GM23338 (cell line): ENCODE results near the gene HBA1. TPM values are rescaled to one million over a fixed set of nuclear protein-coding genes. Genes with fewer than 3 reads are reported as not detected.

Experiments used
- ATAC-seq: fragments of 200-7000 bp; cut with Tn5 transposase; 3 replicates; pipeline ENCODE4 v1.9.1; 2020
- DNase-seq: peaks from one replicate; pipeline ENCODE4 v3.0.0-alpha.2; 2015; ENCODE audit warnings: low spot score
- H2AFZ ChIP-seq: fragments of 200-600 bp; sonication (generic); 2 replicates; pipeline ENCODE4 v1.8.0; 2016; ENCODE audit warnings: antibody characterized with exemption, mild to moderate bottlenecking, moderate library complexity
- H3F3A ChIP-seq: fragments of 200-600 bp; sonication (generic); replicated peaks from 2 replicates; pipeline ENCODE4 v1.8.0; 2017; ENCODE audit warnings: antibody characterized with exemption, mixed run types, low read depth
- H3K27ac ChIP-seq: fragments of 200-600 bp; sonication (generic); 2 replicates; pipeline ENCODE4 v1.6.1; 2016; ENCODE audit warnings: low read depth
- H3K27me3 ChIP-seq: fragments of 200-600 bp; sonication (generic); 2 replicates; pipeline ENCODE4 v1.8.0; 2016; ENCODE audit warnings: mild to moderate bottlenecking, mixed run types, moderate library complexity; ENCODE audit not compliant: insufficient read depth
- H3K36me3 ChIP-seq: fragments of 200-600 bp; sonication (generic); 2 replicates; pipeline ENCODE4 v1.8.0; 2016; ENCODE audit warnings: mild to moderate bottlenecking; ENCODE audit not compliant: insufficient read depth
- H3K4me1 ChIP-seq: fragments of 200-600 bp; sonication (generic); 2 replicates; pipeline ENCODE4 v1.8.0; 2016; ENCODE audit warnings: mild to moderate bottlenecking, moderate library complexity; ENCODE audit not compliant: insufficient read depth
- H3K4me2 ChIP-seq: fragments of 200-600 bp; sonication (generic); 2 replicates; pipeline ENCODE4 v1.7.1; 2017; ENCODE audit warnings: mixed run types
- H3K4me3 ChIP-seq: fragments of 200-600 bp; sonication (generic); 2 replicates; pipeline ENCODE4 v1.6.1; 2016; ENCODE audit warnings: mixed run types
- H3K79me2 ChIP-seq: fragments of 200-600 bp; sonication (generic); replicated peaks from 2 replicates; pipeline ENCODE4 v1.8.0; 2017; ENCODE audit warnings: mild to moderate bottlenecking; ENCODE audit not compliant: insufficient read depth
- H3K9me2 ChIP-seq: fragments of 200-600 bp; sonication (generic); 2 replicates; pipeline ENCODE4 v1.8.0; 2017; ENCODE audit not compliant: insufficient read depth
- H4K20me1 ChIP-seq: fragments of 200-600 bp; sonication (generic); replicated peaks from 2 replicates; pipeline ENCODE4 v1.8.0; 2017; ENCODE audit warnings: mild to moderate bottlenecking; ENCODE audit not compliant: insufficient read depth
- H3K27ac Mint-ChIP-seq: 2 replicates; pipeline ENCODE4 v1.8.0; 2020; ENCODE audit warnings: inconsistent platforms, mild to moderate bottlenecking, moderate library complexity, mixed read lengths
- H3K27me3 Mint-ChIP-seq: 3 replicates; pipeline ENCODE4 v1.8.0; 2022; ENCODE audit warnings: low read depth, mild to moderate bottlenecking, moderate library complexity, mixed read lengths, inconsistent platforms; ENCODE audit not compliant: insufficient read depth, poor library complexity
- H3K36me3 Mint-ChIP-seq: 3 replicates; pipeline ENCODE4 v1.8.0; 2021; ENCODE audit warnings: low read depth, mild to moderate bottlenecking, inconsistent platforms, moderate library complexity, mixed read lengths
- H3K4me1 Mint-ChIP-seq: 3 replicates; pipeline ENCODE4 v1.8.0; 2020; ENCODE audit warnings: mild to moderate bottlenecking, inconsistent platforms, mixed read lengths
- H3K4me3 Mint-ChIP-seq: 3 replicates; pipeline ENCODE4 v1.8.0; 2021; ENCODE audit warnings: moderate library complexity, mild to moderate bottlenecking, inconsistent platforms, mixed read lengths
- H3K9me3 Mint-ChIP-seq: 3 replicates; pipeline ENCODE4 v1.8.0; 2020; ENCODE audit warnings: moderate library complexity, mild to moderate bottlenecking, inconsistent platforms, mixed read lengths
- CREB1 ChIP-seq: fragments of 250-450 bp; sonication (Bioruptor Pico); IDR thresholded peaks from 2 replicates; pipeline ENCODE4 v1.5.0; 2020; ENCODE audit warnings: low read depth, mild to moderate bottlenecking, moderate library complexity
- CTCF ChIP-seq, 2 experiments: fragments of 200-600 bp in 1 of 2; sonication (generic) in 1 of 2; conservative IDR thresholded peaks; 2 replicates each; pipeline versions ENCODE4 v1.5.1 to v1.6.1; 2016 to 2017; ENCODE audit warnings: antibody characterized with exemption in 2 of 2, low read depth in 2 of 2, mild to moderate bottlenecking in 2 of 2, moderate library complexity in 1 of 2
- EZH2 ChIP-seq: fragments of 200-600 bp; sonication (generic); IDR thresholded peaks from one replicate; pipeline ENCODE4 v1.8.0; 2017; ENCODE audit warnings: antibody characterized with exemption, mild to moderate bottlenecking, low read depth; ENCODE audit not compliant: unreplicated experiment
- JUNB ChIP-seq: IDR thresholded peaks from one replicate; pipeline ENCODE4 v1.6.1; 2016; ENCODE audit warnings: antibody characterized with exemption; ENCODE audit not compliant: unreplicated experiment
- POLR2AphosphoS5 ChIP-seq: IDR thresholded peaks from 2 replicates; pipeline ENCODE4 v1.6.1; 2016; ENCODE audit warnings: antibody characterized with exemption, low read depth
- STAT1 ChIP-seq: IDR thresholded peaks from one replicate; pipeline ENCODE4 v1.6.1; 2016; ENCODE audit warnings: antibody characterized with exemption; ENCODE audit not compliant: unreplicated experiment
- ZNF114 ChIP-seq: fragments of 250-450 bp; sonication (Bioruptor Pico); IDR thresholded peaks from 2 replicates; pipeline ENCODE4 v1.5.0; 2020; ENCODE audit warnings: mild to moderate bottlenecking, moderate library complexity
- ZNF331 ChIP-seq: fragments of 250-450 bp; sonication (Bioruptor Pico); IDR thresholded peaks from 2 replicates; pipeline ENCODE4 v1.5.0; 2020; ENCODE audit warnings: low read depth, mild to moderate bottlenecking, moderate library complexity
- polyA plus RNA-seq: library from polyadenylated mRNA; unstranded; fragments of >200 nt; fragmentation: Nextera tagmentation; extraction: Ambion mirVana; gene quantifications from 2 replicates; pipeline ENCODE4 v1.2.1, GENCODE V29; 2016
- total RNA-seq: library from RNA; depleted of rRNA; stranded (reverse); fragments of >200 nt; shearing (Covaris generic); gene quantifications from 2 replicates; pipeline ENCODE4 v1.2.3, GENCODE V29; 2014
- TF ChIP-seq, protein P1 (sequence below): fragments of 250-450 bp; sonication (Bioruptor Pico); IDR thresholded peaks from 2 replicates; pipeline ENCODE4 v1.5.0; 2020; ENCODE audit warnings: mild to moderate bottlenecking, moderate library complexity

HBA1 gene
- total and polyA plus RNA-seq, 2 experiments from 2014 or later, result 6.7 TPM; not detected in 1

- TF ChIP-seq ZNF331 (no peak), POLR2AphosphoS5 (no peak), CREB1 (CRISPR knock-in tag) (no peak), CTCF (conservative IDR thresholded peaks at IDR 0.05; ENCODE audit: low read depth in 2 of 2) (no peak)
Measured at GRCh38 chr16:129075-129474, 47.4 kb upstream of the HBA1 start (continued).

GRCh38 chr16:130533-131173, 45.8 kb upstream of the HBA1 start:
- Mint-ChIP-seq H3K27me3 (peaks cover 5% of the 10 kb centered on the region), H3K4me1 (no peaks in the 10 kb centered on the region), H3K4me3 (no peak overlapping the region), H3K9me3 (no peaks in the 10 kb centered on the region), H3K36me3 (no peaks in the 10 kb centered on the region), H3K27ac (no peak overlapping the region)
- no peak overlapping the region for H3K27ac ChIP-seq
- H3K27me3 ChIP-seq, result no peaks in the 10 kb centered on the region
- ATAC-seq, result no peak
- H2AFZ ChIP-seq, result no peak overlapping the region
- H3K4me3 ChIP-seq, result no peak overlapping the region
- DNase-seq, result no peak
- H3K4me2 ChIP-seq, result no peak overlapping the region
- no peaks in the 10 kb centered on the region for H3K9me2 ChIP-seq
- peaks cover 46% of the 10 kb centered on the region for H3K79me2 ChIP-seq
- H3F3A ChIP-seq, result peaks cover 4% of the 10 kb centered on the region; the same call in 1 of the 2 replicates
- H4K20me1 ChIP-seq, result peaks cover 7% of the 10 kb centered on the region; the same call in 1 of the 2 replicates
- no peaks in the 10 kb centered on the region for H3K36me3 ChIP-seq
- TF ChIP-seq, protein P1, sequence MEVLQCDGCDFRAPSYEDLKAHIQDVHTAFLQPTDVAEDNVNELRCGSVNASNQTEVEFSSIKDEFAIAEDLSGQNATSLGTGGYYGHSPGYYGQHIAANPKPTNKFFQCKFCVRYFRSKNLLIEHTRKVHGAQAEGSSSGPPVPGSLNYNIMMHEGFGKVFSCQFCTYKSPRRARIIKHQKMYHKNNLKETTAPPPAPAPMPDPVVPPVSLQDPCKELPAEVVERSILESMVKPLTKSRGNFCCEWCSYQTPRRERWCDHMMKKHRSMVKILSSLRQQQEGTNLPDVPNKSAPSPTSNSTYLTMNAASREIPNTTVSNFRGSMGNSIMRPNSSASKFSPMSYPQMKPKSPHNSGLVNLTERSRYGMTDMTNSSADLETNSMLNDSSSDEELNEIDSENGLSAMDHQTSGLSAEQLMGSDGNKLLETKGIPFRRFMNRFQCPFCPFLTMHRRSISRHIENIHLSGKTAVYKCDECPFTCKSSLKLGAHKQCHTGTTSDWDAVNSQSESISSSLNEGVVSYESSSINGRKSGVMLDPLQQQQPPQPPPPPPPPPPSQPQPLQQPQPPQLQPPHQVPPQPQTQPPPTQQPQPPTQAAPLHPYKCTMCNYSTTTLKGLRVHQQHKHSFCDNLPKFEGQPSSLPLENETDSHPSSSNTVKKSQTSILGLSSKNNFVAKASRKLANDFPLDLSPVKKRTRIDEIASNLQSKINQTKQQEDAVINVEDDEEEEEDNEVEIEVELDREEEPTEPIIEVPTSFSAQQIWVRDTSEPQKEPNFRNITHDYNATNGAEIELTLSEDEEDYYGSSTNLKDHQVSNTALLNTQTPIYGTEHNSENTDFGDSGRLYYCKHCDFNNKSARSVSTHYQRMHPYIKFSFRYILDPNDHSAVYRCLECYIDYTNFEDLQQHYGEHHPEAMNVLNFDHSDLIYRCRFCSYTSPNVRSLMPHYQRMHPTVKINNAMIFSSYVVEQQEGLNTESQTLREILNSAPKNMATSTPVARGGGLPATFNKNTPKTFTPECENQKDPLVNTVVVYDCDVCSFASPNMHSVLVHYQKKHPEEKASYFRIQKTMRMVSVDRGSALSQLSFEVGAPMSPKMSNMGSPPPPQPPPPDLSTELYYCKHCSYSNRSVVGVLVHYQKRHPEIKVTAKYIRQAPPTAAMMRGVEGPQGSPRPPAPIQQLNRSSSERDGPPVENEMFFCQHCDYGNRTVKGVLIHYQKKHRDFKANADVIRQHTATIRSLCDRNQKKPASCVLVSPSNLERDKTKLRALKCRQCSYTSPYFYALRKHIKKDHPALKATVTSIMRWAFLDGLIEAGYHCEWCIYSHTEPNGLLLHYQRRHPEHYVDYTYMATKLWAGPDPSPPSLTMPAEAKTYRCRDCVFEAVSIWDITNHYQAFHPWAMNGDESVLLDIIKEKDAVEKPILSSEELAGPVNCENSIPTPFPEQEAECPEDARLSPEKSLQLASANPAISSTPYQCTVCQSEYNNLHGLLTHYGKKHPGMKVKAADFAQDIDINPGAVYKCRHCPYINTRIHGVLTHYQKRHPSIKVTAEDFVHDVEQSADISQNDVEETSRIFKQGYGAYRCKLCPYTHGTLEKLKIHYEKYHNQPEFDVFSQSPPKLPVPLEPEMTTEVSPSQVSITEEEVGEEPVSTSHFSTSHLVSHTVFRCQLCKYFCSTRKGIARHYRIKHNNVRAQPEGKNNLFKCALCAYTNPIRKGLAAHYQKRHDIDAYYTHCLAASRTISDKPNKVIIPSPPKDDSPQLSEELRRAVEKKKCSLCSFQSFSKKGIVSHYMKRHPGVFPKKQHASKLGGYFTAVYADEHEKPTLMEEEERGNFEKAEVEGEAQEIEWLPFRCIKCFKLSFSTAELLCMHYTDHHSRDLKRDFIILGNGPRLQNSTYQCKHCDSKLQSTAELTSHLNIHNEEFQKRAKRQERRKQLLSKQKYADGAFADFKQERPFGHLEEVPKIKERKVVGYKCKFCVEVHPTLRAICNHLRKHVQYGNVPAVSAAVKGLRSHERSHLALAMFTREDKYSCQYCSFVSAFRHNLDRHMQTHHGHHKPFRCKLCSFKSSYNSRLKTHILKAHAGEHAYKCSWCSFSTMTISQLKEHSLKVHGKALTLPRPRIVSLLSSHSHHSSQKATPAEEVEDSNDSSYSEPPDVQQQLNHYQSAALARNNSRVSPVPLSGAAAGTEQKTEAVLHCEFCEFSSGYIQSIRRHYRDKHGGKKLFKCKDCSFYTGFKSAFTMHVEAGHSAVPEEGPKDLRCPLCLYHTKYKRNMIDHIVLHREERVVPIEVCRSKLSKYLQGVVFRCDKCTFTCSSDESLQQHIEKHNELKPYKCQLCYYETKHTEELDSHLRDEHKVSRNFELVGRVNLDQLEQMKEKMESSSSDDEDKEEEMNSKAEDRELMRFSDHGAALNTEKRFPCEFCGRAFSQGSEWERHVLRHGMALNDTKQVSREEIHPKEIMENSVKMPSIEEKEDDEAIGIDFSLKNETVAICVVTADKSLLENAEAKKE (CRISPR knock-in tag), result no peak
- TF ChIP-seq EZH2 (no peak), JUNB (no peak), POLR2AphosphoS5 (no peak), STAT1 (no peak), ZNF331 (no peak), CREB1 (CRISPR knock-in tag) (no peak), ZNF114 (no peak)
- H3K4me1 ChIP-seq, result no peaks in the 10 kb centered on the region
